Measurements from ENCODE around the gene SAMD4B. TPM values are rescaled to one million over a fixed set of nuclear protein-coding genes. Genes with fewer than 3 reads are reported as not detected.

The SAMD4B gene
- total and polyA plus RNA-seq, 2 of the 8 experiments (the other 6 are each of a cell fraction or from before 2014, with no cell fraction given) = 137 to 158 TPM

- no peak overlapping the region for H2BK15ac ChIP-seq (ENCODE audit: low read length)
- no peak overlapping the region for H4K8ac ChIP-seq (ENCODE audit: extremely low read depth, insufficient read depth, low read length)
- no peak overlapping the region for H4K91ac ChIP-seq (replicated peaks; ENCODE audit: insufficient read length, low read length)
- H3K9ac ChIP-seq (replicated peaks in 1 of 4; ENCODE audit: extremely low read depth in 1 of 4, low read depth in 3 of 4, low read length in 3 of 4) = no peak overlapping the region
- H3K23ac ChIP-seq (ENCODE audit: insufficient read length) = no peak overlapping the region
- peaks cover 0 to 14% of the 10 kb centered on the region in 2 experiments; a peak in 2 of 4 replicates for H3K79me2 ChIP-seq (ENCODE audit: control insufficient read depth in 1 of 2, insufficient read depth in 2 of 2, low read length in 2 of 2)
- no peak overlapping the region for H2AK5ac ChIP-seq (ENCODE audit: low read depth, low read length)
- no peak overlapping the region for H3K18ac ChIP-seq (ENCODE audit: extremely low read depth, low read length)
- H3K23me2 ChIP-seq (ENCODE audit: low read depth, low read length) = no peaks in the 10 kb centered on the region
- no peak overlapping the region for H2AFZ ChIP-seq (ENCODE audit: low read length)
- no peak overlapping the region for H2BK20ac ChIP-seq (ENCODE audit: low read length)
- no peak overlapping the region for H3K4ac ChIP-seq (replicated peaks; ENCODE audit: insufficient read length, low read depth, low read length)
- no peak for TF ChIP-seq HDAC2 (IDR thresholded peaks at IDR 0.05; ENCODE audit: borderline replicate concordance in 1 of 2, low read depth in 2 of 2, low read length in 2 of 2)
- no peak for TF ChIP-seq EZH2 (IDR thresholded peaks at IDR 0.05; ENCODE audit: low read depth, low read length, severe bottlenecking)
- TF ChIP-seq SRF (IDR thresholded peaks at IDR 0.05; ENCODE audit: low read depth, low read length) = no peak
- no peak for TF ChIP-seq MAFK (IDR thresholded peaks at IDR 0.05; ENCODE audit: low read depth, low read length)
- TF ChIP-seq CHD2 (IDR thresholded peaks at IDR 0.05; ENCODE audit: low read length) = no peak
- no peak for TF ChIP-seq CTBP2 (IDR thresholded peaks at IDR 0.05; ENCODE audit: borderline replicate concordance, insufficient read depth, insufficient read length, low read length)
- H2BK12ac ChIP-seq (ENCODE audit: low read depth, low read length) = no peak overlapping the region
- H3K4me3 ChIP-seq (ENCODE audit: extremely low read depth in 1 of 4, insufficient read depth in 2 of 4, low read depth in 3 of 4, low read length in 4 of 4) = no peak overlapping the region
- no peak overlapping the region for H4K5ac ChIP-seq (ENCODE audit: insufficient read length, low read depth, low read length)
- POLR2A ChIA-PET (ENCODE audit: partially characterized antibody) = interaction anchor here (0.8 to 1.6 kb wide), 3 partner anchors 21 to 41 kb away, joined by 3 to 6 read pairs (median 3); partner anchors contain the start of genes MED29 and PAF1
- H3K27ac ChIP-seq (ENCODE audit: low read depth, low read length) = no peak overlapping the region
- H4K20me1 ChIP-seq (replicated peaks in 1 of 2; ENCODE audit: control insufficient read depth in 1 of 2, insufficient read depth in 2 of 2, low read length in 2 of 2) = peaks cover 13 to 22% of the 10 kb centered on the region in 2 experiments
- H3K4me2 ChIP-seq (ENCODE audit: insufficient read depth in 1 of 2, low read depth in 2 of 2, low read length in 2 of 2) = no peak overlapping the region
- DNase-seq (ENCODE audit: low read depth in 1 of 2, low spot score in 2 of 2) (no peak), FAIRE-seq (no peak)
- no peaks in the 10 kb centered on the region for H3K9me3 ChIP-seq (ENCODE audit: insufficient read depth in 2 of 2, low read depth in 1 of 2, low read length in 1 of 2)
- no peaks in the 10 kb centered on the region for H3K27me3 ChIP-seq (replicated peaks in 1 of 4; ENCODE audit: control insufficient read depth in 3 of 4, extremely low read depth in 1 of 4, insufficient read depth in 3 of 4, low read length in 3 of 4)
- no peak overlapping the region for H2BK5ac ChIP-seq (ENCODE audit: low read depth, low read length)
- no peaks in the 10 kb centered on the region for H3K4me1 ChIP-seq (replicated peaks in 1 of 4; ENCODE audit: control insufficient read depth in 3 of 4, insufficient read depth in 4 of 4, low read length in 3 of 4)
- no peak overlapping the region for H3K14ac ChIP-seq (ENCODE audit: insufficient read length)
- H2BK120ac ChIP-seq (replicated peaks; ENCODE audit: low read depth, low read length) = no peak overlapping the region
- H3K79me1 ChIP-seq (ENCODE audit: low read depth, low read length) = peaks cover 9% of the 10 kb centered on the region
- H3K36me3 ChIP-seq (ENCODE audit: control insufficient read depth in 2 of 4, insufficient read depth in 4 of 4, low read length in 3 of 4) = peaks cover 7 to 32% (median 16%) of the 10 kb centered on the region in 4 experiments; a peak in 6 of 8 replicates
- WGBS, 2 experiments (ENCODE audit: extremely low coverage in 1 of 2, insufficient coverage in 1 of 2, insufficient read length in 1 of 2, insufficient replicate concordance in 2 of 2, low coverage in 1 of 2, low lambda C conversion rate in 2 of 2, missing lambda C conversion rate in 1 of 2) = 95% methylated on average over 3 of the region's 3 CpGs; no CpG with 5 or more reads in 1 of the 2 experiments
- no peak overlapping the region for H3K56ac ChIP-seq (replicated peaks; ENCODE audit: insufficient read length, low read depth, low read length)
- CTCF ChIA-PET (ENCODE audit: partially characterized antibody) = interaction anchor here (1.0 to 1.4 kb wide), 5 partner anchors 9 to 138 kb away, joined by 4 to 6 read pairs (median 4); no protein-coding TSS in a partner anchor
These were observed 7.9 kb downstream of the SAMD4B start for GRCh38 chr19:39350156-39350555.

Measured in H1 (cell line).